Measurements from ENCODE around the gene MAGI1. TPM values are rescaled to one million over a fixed set of nuclear protein-coding genes. Genes with fewer than 3 reads are reported as not detected.

MAGI1 gene
- total and polyA plus RNA-seq, 7 donors: 10.2 to 54.0 (median 29.8) TPM

DNA sequence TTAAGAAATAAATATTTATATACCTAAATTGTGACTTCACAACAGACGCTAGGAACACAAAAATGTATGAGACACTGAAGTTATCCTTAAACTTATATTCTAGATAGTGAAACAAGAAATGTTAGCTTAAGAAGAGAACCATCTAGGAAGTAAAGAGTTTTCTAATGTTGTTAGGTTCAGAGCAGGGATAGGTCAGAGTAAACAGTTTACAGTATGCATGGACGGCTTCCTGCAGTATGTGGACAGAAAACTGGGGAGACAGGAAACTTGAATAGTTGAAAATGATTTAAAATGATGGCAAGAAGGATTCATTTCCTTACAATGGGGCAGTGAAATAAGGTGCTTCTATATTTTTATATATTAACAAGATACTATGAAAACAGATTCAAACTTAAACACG lies 449.8 kb downstream of the MAGI1 start:
- no peak for TF ChIP-seq POLR2A (IDR thresholded peaks at IDR 0.05)
- no peak for TF ChIP-seq EP300 (IDR thresholded peaks at IDR 0.05)
- no peak for TF ChIP-seq POLR2AphosphoS5 (IDR thresholded peaks at IDR 0.05)
- TF ChIP-seq, protein P1, sequence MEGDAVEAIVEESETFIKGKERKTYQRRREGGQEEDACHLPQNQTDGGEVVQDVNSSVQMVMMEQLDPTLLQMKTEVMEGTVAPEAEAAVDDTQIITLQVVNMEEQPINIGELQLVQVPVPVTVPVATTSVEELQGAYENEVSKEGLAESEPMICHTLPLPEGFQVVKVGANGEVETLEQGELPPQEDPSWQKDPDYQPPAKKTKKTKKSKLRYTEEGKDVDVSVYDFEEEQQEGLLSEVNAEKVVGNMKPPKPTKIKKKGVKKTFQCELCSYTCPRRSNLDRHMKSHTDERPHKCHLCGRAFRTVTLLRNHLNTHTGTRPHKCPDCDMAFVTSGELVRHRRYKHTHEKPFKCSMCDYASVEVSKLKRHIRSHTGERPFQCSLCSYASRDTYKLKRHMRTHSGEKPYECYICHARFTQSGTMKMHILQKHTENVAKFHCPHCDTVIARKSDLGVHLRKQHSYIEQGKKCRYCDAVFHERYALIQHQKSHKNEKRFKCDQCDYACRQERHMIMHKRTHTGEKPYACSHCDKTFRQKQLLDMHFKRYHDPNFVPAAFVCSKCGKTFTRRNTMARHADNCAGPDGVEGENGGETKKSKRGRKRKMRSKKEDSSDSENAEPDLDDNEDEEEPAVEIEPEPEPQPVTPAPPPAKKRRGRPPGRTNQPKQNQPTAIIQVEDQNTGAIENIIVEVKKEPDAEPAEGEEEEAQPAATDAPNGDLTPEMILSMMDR (IDR thresholded peaks at IDR 0.05): no peak
- DNase-seq: no peak
- H3K4me3 ChIP-seq: no peak overlapping the region
- intact Hi-C loops (cut with DNase I): no loop called here
- no peaks in the 10 kb centered on the region for H3K9me3 ChIP-seq
- H3K4me1 ChIP-seq: peaks cover 0 to 10% (median 5%) of the 10 kb centered on the region in 4 donors
- no peaks in the 10 kb centered on the region for H3K36me3 ChIP-seq
- WGBS, 2 donors: 63 to 78% methylated on average over 3 of the region's 3 CpGs
- H3K27ac ChIP-seq: no peak overlapping the region
- H3K27me3 ChIP-seq: no peaks in the 10 kb centered on the region

DNA sequence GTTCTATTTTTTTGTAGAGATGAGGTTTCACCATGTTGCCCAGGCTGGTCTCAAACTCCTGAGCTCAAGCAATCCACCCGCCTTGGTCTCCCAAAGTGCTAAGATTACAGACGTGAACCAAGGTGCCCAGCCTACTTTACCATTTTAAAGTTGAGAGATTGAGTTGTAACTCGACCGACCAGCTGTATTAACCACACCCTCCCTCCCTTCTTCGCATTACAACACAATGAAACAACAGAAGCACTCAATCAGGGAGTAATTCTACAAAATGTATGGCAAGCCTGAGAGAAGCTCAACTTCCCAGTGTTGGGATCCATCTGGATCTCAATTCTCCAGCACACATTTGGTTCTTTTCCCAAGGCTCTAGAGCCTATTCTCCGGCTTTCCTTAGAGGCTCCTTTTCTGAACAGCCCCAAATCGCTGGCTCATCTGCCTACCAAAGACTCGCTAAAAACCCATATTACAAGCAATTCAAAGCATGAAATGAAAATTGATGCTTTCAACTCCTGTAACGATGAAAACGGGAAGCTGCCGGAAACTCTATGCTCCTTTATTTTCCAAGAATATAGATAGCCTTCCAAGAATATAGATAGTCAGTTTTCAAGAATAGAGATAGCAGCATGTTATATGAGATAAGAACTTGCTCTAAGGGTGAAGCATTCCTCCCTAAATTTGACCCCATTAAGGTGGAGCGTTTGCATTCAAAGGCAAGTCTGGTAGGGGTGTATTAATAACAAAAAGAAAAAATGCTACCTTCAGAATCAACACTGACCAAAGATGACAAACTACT lies 450.9 kb downstream of the MAGI1 start:
- no peak for TF ChIP-seq EP300 (IDR thresholded peaks at IDR 0.05)
- 92 to 93% methylated on average over 12 of the region's 12 CpGs for WGBS, 2 donors
- intact Hi-C loops (cut with DNase I): no loop called here

DNA sequence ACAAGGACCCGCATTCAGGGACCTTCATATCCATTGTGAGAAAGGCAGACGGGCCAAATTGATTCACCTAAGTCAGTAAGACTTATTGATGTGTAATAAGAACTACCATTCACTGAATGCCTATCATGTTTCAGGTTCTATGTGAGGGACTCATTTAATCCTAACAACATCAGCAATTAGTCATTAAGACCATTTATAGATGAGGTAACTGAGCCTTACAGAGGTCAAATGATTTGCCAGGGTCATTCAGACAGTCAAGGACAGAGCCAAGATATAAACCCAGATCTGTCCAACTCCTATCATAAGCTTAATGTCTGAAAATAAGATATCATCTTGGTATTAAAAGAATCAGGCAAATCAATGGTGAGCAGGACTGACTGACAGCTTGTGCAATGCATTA lies 453.8 kb downstream of the MAGI1 start:
- no peak overlapping the region for H3K27ac ChIP-seq
- intact Hi-C loops (cut with DNase I): no loop called here
- H3K36me3 ChIP-seq: no peaks in the 10 kb centered on the region
- 91 to 94% methylated on average over 2 of the region's 2 CpGs for WGBS, 2 donors
- TF ChIP-seq POLR2AphosphoS5 (IDR thresholded peaks at IDR 0.05) (no peak), EP300 (IDR thresholded peaks at IDR 0.05) (no peak), POLR2A (IDR thresholded peaks at IDR 0.05) (no peak)
- TF ChIP-seq, protein P1 (IDR thresholded peaks at IDR 0.05): no peak
- no peaks in the 10 kb centered on the region for H3K9me3 ChIP-seq
- peaks cover 0 to 8% (median 4%) of the 10 kb centered on the region in 4 donors for H3K4me1 ChIP-seq
- no peak overlapping the region for H3K4me3 ChIP-seq
- DNase-seq: no peak
- no peaks in the 10 kb centered on the region for H3K27me3 ChIP-seq

More for the DNA sequence above, 450.9 kb downstream of the MAGI1 start:
- Histone ChIP-seq H3K9me3 (no peaks in the 10 kb centered on the region), H3K27me3 (no peaks in the 10 kb centered on the region), H3K4me1 (peaks cover 0 to 10% (median 5%) of the 10 kb centered on the region in 4 donors), H3K4me3 (no peak overlapping the region), H3K27ac (no peak overlapping the region), H3K36me3 (no peaks in the 10 kb centered on the region)
- no peak for DNase-seq

DNA sequence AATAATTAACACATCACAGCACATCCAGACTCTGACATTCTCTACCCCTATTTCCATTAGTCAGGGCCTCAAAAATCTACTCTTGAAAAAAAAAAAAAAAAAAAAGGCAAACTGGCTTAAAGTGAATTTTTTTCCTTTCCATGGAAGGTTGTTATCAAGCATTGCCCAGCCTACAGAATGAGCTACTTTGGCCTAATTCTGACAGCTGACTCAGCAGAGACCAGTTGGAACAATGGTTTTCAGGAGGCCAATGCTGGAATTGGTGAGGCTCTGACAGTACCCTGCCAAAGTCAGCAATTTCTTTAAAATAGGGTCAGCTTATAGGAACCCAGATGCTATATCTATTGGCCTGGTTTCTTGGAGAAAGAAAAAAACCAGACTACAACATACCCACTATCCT lies 454.7 kb downstream of the MAGI1 start:
- Histone ChIP-seq H3K9me3 (no peaks in the 10 kb centered on the region), H3K4me1 (no peaks in the 10 kb centered on the region), H3K27ac (no peak overlapping the region), H3K4me3 (no peak overlapping the region), H3K36me3 (no peaks in the 10 kb centered on the region), H3K27me3 (no peaks in the 10 kb centered on the region)
- DNase-seq: no peak
- TF ChIP-seq EP300 (IDR thresholded peaks at IDR 0.05) (no peak), POLR2A (IDR thresholded peaks at IDR 0.05) (no peak), POLR2AphosphoS5 (IDR thresholded peaks at IDR 0.05) (no peak)
- TF ChIP-seq, protein P1 (IDR thresholded peaks at IDR 0.05): no peak
- intact Hi-C loops (cut with DNase I): no loop called here

DNA sequence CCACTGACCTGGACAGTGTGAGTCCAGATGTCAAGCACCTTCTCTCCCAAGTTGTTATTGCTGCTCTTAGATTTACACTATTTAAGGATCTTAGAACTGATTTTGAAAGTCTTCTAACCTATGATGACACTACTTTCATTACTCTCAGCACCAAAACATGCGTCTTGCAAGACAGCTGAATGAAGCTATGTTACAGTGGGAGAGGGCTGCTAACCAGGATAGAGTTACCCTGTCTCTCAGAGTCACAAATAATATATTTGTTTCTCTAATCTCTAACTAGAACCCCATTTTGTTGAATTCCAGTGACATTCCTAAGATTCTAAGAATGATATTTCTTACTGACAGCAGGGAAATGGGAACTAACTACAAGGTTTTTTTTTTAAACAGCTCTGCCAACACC lies 455.5 kb downstream of the MAGI1 start:
- no peaks in the 10 kb centered on the region for H3K27me3 ChIP-seq
- DNase-seq: no peak
- no peaks in the 10 kb centered on the region for H3K36me3 ChIP-seq
- no peak overlapping the region for H3K4me3 ChIP-seq
- H3K4me1 ChIP-seq: no peaks in the 10 kb centered on the region
- TF ChIP-seq, protein P1 (IDR thresholded peaks at IDR 0.05): no peak
- TF ChIP-seq POLR2A (IDR thresholded peaks at IDR 0.05): no peak
- no peak for TF ChIP-seq POLR2AphosphoS5 (IDR thresholded peaks at IDR 0.05)
- H3K9me3 ChIP-seq: no peaks in the 10 kb centered on the region
- H3K27ac ChIP-seq: no peak overlapping the region
- intact Hi-C loops (cut with DNase I): no loop called here
- 92 to 94% methylated on average over 1 of the region's 1 CpG for WGBS, 2 donors
